Left lung (tissue), 10 donors: ENCODE data around the gene EPHA10. TPM values are rescaled to one million over a fixed set of nuclear protein-coding genes. Genes with fewer than 3 reads are reported as not detected.
"Not testable (repeated sequence)": the region's sequence is repeated elsewhere in the genome, so short reads cannot be mapped to it uniquely, and the experiment has no call there.

Experiments
- ATAC-seq: fragments of 200-7000 bp; cut with Tn5 transposase; one replicate; pipeline ENCODE4 v1.9.1; 2020; ENCODE audit warnings: moderate library complexity
- DNase-seq, 4 donors: peaks; one replicate each; pipeline ENCODE4 v3.0.0-alpha.2; 2013 to 2020
- H3K27ac ChIP-seq, 2 donors: fragments of 200-600 bp; sonication (generic) in 1 of 2; one replicate each; pipeline versions ENCODE4 v1.5.0 to v1.8.0; 2020 to 2021
- H3K27me3 ChIP-seq, 2 donors: fragments of 200-600 bp; sonication (generic) in 1 of 2; one replicate each; pipeline versions ENCODE4 v1.5.0 to v1.8.0; 2020 to 2021
- H3K36me3 ChIP-seq, 2 donors: fragments of 200-600 bp; sonication (generic) in 1 of 2; one replicate each; pipeline versions ENCODE4 v1.5.0 to v1.8.0; 2020 to 2021
- H3K4me1 ChIP-seq, 2 donors: fragments of 200-600 bp; one replicate each; pipeline ENCODE4 v1.8.0; 2021
- H3K4me3 ChIP-seq, 2 donors: fragments of 200-600 bp; sonication (generic) in 1 of 2; one replicate each; pipeline versions ENCODE4 v1.5.0 to v1.8.0; 2020 to 2021; ENCODE audit warnings: mild to moderate bottlenecking in 1 of 2
- H3K9me3 ChIP-seq, 2 donors: fragments of 200-600 bp; sonication (generic) in 1 of 2; one replicate each; pipeline versions ENCODE4 v1.5.0 to v1.8.0; 2020 to 2021
- intact Hi-C, 2 donors: fragments of 100-400 bp; cut with DNase I; formaldehyde crosslinking; loops; one replicate each; pipeline versions ENCODE4 v1.11.2 to v1.14.2; 2022
- polyA plus RNA-seq, 6 donors: library from polyadenylated mRNA; unstranded; fragments of 120-200 nt; gene quantifications; one replicate each; pipeline ENCODE4 v1.2.1, GENCODE V29; 2013; ENCODE audit not compliant: insufficient read length in 6 of 6
- total RNA-seq, 2 donors: library from RNA; stranded (reverse); fragmentation: NEBNext Ultra II Directional; extraction: Animal tissue kit (Norgen Biotek cat#: 25700); gene quantifications; one replicate each; pipeline ENCODE4 v1.2.1, GENCODE V29; 2021
- TF ChIP-seq, protein P1 (sequence below), 2 donors: fragments of 200-600 bp; sonication (generic) in 1 of 2; IDR thresholded peaks; one replicate each; pipeline versions ENCODE4 v1.5.0 to v1.8.0; 2021; ENCODE audit warnings: antibody characterized with exemption in 2 of 2
- donor health status: DM: no; HTN: yes; CAD: no.
- donor health status: DM: no; HTN: no; CAD: no.

Gene EPHA10
- total and polyA plus RNA-seq, 8 donors, result 0.13 to 3.2 (median 0.22) TPM

DNA sequence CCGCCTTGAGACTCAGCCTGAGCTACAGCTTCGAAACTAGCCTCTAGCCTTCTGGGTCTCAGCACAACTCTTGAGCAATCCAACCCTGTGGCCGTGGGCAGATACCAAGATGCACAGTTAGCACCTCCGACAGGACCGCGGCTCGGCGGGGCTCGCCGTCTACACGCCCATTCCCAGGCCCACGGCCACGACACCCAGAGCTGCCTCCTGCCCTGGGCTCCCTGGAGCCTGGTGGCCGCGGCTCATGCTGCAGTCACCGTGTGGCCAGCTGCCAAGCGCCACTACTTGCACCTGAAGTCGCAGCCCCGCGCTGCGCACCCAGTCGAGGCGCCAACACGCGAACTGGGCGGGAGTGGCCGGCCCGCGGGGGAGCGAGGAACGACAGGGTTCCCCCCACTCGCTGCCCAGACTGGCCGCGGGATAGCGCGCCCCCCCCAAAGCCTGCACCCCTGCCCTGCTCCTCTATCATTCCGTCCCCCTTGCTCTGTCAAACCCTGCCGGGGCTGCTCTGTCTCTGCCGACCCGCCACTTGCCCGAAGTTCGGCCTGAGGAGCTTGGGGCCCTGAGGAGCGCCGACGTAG, 73.3 kb downstream of the EPHA10 start:
- DNase-seq, result peak in 3 of 4 donors; percentile 32 to 87 (median 41)
- Histone ChIP-seq H3K4me1 (peaks cover 20 to 36% of the 10 kb centered on the region in 2 donors), H3K36me3 (peaks cover 0 to 21% of the 10 kb centered on the region in 2 donors), H3K27me3 (no peaks in the 10 kb centered on the region), H3K27ac (peak overlapping the region in 1 of 2 donors; percentile 82), H3K9me3 (no peaks in the 10 kb centered on the region), H3K4me3 (peak overlapping the region; percentile 57 to 74)
- TF ChIP-seq, protein P1, sequence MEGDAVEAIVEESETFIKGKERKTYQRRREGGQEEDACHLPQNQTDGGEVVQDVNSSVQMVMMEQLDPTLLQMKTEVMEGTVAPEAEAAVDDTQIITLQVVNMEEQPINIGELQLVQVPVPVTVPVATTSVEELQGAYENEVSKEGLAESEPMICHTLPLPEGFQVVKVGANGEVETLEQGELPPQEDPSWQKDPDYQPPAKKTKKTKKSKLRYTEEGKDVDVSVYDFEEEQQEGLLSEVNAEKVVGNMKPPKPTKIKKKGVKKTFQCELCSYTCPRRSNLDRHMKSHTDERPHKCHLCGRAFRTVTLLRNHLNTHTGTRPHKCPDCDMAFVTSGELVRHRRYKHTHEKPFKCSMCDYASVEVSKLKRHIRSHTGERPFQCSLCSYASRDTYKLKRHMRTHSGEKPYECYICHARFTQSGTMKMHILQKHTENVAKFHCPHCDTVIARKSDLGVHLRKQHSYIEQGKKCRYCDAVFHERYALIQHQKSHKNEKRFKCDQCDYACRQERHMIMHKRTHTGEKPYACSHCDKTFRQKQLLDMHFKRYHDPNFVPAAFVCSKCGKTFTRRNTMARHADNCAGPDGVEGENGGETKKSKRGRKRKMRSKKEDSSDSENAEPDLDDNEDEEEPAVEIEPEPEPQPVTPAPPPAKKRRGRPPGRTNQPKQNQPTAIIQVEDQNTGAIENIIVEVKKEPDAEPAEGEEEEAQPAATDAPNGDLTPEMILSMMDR (IDR thresholded peaks at IDR 0.05), result no peak
- intact Hi-C loops, result no loop called here
- ATAC-seq, result peak; percentile 27

DNA sequence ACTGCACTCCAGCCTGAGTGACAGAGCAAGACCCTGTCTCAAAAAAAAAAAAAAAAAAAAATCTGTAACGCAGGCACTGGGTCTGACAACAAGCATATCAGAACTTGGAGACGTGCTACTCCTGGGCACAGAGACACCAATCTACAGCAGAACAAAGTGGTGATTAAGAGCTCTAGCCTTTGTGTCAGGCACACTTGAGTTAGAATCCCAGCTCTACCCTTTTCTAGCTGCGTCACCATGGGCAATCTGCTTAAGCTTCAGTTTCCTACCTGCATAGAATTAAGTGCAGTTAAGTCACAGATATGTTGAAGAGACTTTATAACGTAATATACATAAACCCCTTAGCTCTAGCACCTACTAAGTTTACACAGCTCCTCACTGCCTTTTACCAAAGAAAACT, 76.0 kb downstream of the EPHA10 start:
- no peak overlapping the region for H3K27ac ChIP-seq
- H3K4me1 ChIP-seq, result peaks cover 20 to 36% of the 10 kb centered on the region in 2 donors
- peaks cover 0 to 41% of the 10 kb centered on the region in 2 donors for H3K36me3 ChIP-seq
- H3K4me3 ChIP-seq, result peak overlapping the region in 1 of 2 donors; percentile 57
- TF ChIP-seq, protein P1 (IDR thresholded peaks at IDR 0.05), result no peak
- no peaks in the 10 kb centered on the region for H3K27me3 ChIP-seq
- intact Hi-C loops, result loop anchor here in 1 of 2 donors (10.0 kb wide), 1 partner anchor 234 kb away; no protein-coding TSS in a partner anchor
- no peak for ATAC-seq
- DNase-seq, result no peak
- H3K9me3 ChIP-seq, result no peaks in the 10 kb centered on the region

DNA sequence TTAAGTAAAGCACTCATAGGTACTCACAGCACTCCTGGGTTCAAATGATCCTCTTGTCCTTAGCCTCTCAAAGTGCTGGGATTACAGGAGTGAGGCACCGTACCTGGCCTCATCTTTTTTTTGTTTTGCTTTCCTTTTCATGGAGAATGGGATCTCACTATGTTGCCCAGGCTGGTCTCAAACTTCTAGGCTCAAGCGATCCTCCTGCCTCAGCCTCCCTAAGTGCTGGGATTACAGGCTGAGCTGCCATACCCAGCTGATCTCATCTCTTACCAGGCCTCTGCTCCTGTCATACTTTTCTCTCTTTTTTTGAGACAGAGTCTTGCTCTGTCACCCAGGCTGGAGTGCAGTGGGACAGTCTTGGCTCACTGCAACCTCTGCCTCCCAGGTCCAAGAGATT, 77.2 kb downstream of the EPHA10 start:
- H3K27ac ChIP-seq, DNase-seq, H3K27me3 ChIP-seq, H3K9me3 ChIP-seq, H3K4me3 ChIP-seq, ATAC-seq: not testable (repeated sequence)
- intact Hi-C loops, result loop anchor here in 1 of 2 donors (10.0 kb wide), 1 partner anchor 233 kb away; no protein-coding TSS in a partner anchor
- Histone ChIP-seq H3K36me3 (peaks cover 0 to 53% of the 10 kb centered on the region in 2 donors), H3K4me1 (peaks cover 18 to 34% of the 10 kb centered on the region in 2 donors)

DNA sequence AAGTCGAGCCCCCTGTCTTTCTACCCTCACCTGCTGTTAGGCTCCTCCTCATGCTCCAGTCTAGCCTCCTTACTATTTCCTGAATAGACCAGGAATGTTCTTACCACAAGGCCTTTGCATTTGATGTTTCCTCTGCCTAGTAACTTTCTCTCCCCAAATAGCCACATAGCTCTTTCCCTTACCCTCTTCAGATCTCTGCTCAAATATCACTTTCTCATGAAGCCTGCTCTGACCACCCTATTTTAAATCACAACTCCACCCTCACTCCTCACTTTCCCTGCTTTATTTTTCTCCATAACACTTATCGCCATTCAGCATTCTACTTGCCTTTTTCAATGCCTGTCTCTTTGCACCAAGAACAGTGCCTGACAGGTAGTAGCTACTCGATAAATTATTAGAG, 79.2 kb downstream of the EPHA10 start:
- Histone ChIP-seq H3K4me3 (no peak overlapping the region), H3K27me3 (no peaks in the 10 kb centered on the region), H3K27ac (no peak overlapping the region), H3K4me1 (peaks cover 7 to 27% of the 10 kb centered on the region in 2 donors), H3K36me3 (peaks cover 0 to 67% of the 10 kb centered on the region in 2 donors), H3K9me3 (no peaks in the 10 kb centered on the region)
- no peak for DNase-seq
- no peak for ATAC-seq
- intact Hi-C loops, result loop anchor here in 1 of 2 donors (10.0 kb wide), 1 partner anchor 231 kb away; no protein-coding TSS in a partner anchor
- TF ChIP-seq, protein P1 (IDR thresholded peaks at IDR 0.05), result no peak

DNA sequence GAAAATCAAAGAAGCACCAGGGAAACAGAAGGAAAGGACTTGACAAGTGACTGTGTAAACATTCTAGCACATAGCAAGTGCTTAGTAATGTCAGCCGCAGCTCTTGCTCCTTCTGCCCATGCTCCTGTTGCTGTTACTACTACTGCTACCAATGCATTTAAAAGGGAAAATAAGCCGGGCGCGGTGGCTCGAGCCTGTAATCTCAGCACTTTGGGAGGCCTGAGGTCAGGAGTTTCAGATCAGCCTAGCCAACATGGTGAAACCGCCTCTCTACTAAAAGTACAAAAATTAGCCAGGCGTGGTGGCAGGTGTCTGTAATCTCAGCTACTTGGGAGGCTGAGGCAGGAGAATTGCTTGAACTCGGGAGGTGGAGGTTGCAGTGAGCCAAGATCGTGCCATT, 80.7 kb downstream of the EPHA10 start:
- H3K36me3 ChIP-seq, result peaks cover 0 to 68% of the 10 kb centered on the region in 2 donors
- not testable (repeated sequence) for DNase-seq
- intact Hi-C loops, result loop anchor here in 1 of 2 donors (5.0 to 10.0 kb wide), 2 partner anchors 82 to 229 kb away; no protein-coding TSS in a partner anchor

DNA sequence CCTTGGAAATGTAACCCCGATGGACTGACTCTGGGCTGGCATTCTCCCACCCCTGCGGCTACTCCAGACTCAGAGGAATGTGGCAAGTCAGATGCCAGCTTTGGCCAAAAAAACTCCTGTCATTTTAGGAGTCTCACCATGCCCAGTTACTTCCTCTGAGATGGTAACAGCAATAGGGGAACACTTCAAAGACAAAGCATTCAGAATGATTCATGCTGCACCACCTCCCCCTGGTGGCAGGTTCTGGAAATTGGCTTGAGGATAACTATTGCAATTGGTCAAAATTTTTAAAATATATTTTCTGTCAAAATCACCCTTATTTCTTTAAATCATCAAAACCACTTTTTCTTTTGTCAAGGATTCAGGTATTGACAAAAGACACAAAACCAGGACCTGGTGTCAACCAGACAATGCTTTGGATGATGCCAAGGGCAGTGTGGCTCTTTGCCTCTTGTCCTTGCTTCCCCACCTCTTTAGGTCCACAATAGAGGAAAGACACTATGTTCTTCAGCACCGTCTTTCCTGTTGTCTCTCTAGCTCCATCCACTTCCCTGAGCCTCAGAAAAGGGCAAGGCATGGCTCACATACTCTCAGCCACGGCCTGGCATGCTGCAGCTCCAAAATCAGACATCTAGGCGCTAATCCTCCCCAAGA, 82.5 kb downstream of the EPHA10 start:
- DNase-seq (peak in 3 of 4 donors; percentile 51 to 72 (median 64)), ATAC-seq (peak; percentile 93)
- no peak overlapping the region for H3K27ac ChIP-seq
- peaks cover 0 to 6% of the 10 kb centered on the region in 2 donors for H3K4me1 ChIP-seq
- no peak overlapping the region for H3K4me3 ChIP-seq
- H3K9me3 ChIP-seq, result no peaks in the 10 kb centered on the region
- peaks cover 0 to 60% of the 10 kb centered on the region in 2 donors for H3K36me3 ChIP-seq
- intact Hi-C loops, result loop anchor here in 1 of 2 donors (5.0 to 10.0 kb wide), 2 partner anchors 80 to 228 kb away; no protein-coding TSS in a partner anchor
- TF ChIP-seq, protein P1 (IDR thresholded peaks at IDR 0.05), result peak; percentile 82 to 86
- no peaks in the 10 kb centered on the region for H3K27me3 ChIP-seq

More for the DNA sequence above, 80.7 kb downstream of the EPHA10 start:
- H3K4me1 ChIP-seq, result peaks cover under 1 to 18% of the 10 kb centered on the region in 2 donors
- not testable (repeated sequence) for H3K27me3 ChIP-seq, H3K27ac ChIP-seq, H3K9me3 ChIP-seq, H3K4me3 ChIP-seq, ATAC-seq
